B cell (primary cell): Measurements from ENCODE around the gene COX17. TPM values are rescaled to one million over a fixed set of nuclear protein-coding genes. Genes with fewer than 3 reads are reported as not detected.

Experiments
- ATAC-seq: fragments of 200-7000 bp; cut with Tn5 transposase; one replicate; pipeline ENCODE4 v1.10.0; 2021; ENCODE audit warnings: low read depth, mild to moderate bottlenecking, moderate number of reproducible peaks, moderate library complexity
- CTCF ChIA-PET: fragments of 350-600 bp; sonication (Branson Sonifier 250); formaldehyde crosslinking; loops from one replicate; lab custom pipeline; 2021; ENCODE audit warnings: antibody characterized with exemption, inconsistent platforms; lab: Charles Lee
- POLR2A ChIA-PET: fragments of 350-600 bp; sonication (Branson Sonifier 250); formaldehyde crosslinking; loops from one replicate; lab custom pipeline; 2021; ENCODE audit warnings: antibody characterized with exemption; lab: Charles Lee
- DNase-seq: peaks from one replicate; pipeline ENCODE4 v3.0.0; 2013
- H2AFZ ChIP-seq: 2 replicates; pipeline ENCODE4 v1.6.1; 2012; ENCODE audit warnings: mild to moderate bottlenecking, low read depth, low read length; ENCODE audit not compliant: insufficient read depth, poor library complexity, severe bottlenecking
- H3K27ac ChIP-seq, 2 donors: 1 replicate in 1 of 2; 2 replicates in 1 of 2; pipeline ENCODE4 v1.5.1; 2012 to 2013; ENCODE audit warnings: low read length in 2 of 2, mild to moderate bottlenecking in 2 of 2, moderate library complexity in 1 of 2
- H3K27me3 ChIP-seq, 4 experiments: fragments of 200-600 bp in 1 of 4; sonication (generic) in 1 of 4; replicated peaks in 1 of 4; 1 replicate in 2 of 4; 2 replicates in 2 of 4; pipeline versions ENCODE4 v1.6.1 to v1.7.0; 2013 to 2016; ENCODE audit warnings: low read length in 3 of 4, mild to moderate bottlenecking in 2 of 4, mixed read lengths in 1 of 4, moderate library complexity in 1 of 4; ENCODE audit not compliant: insufficient read depth in 4 of 4, control insufficient read depth in 3 of 4; ENCODE audit errors: control extremely low read depth in 1 of 4
- H3K36me3 ChIP-seq, 2 experiments: replicated peaks in 1 of 2; 1 replicate in 1 of 2; 2 replicates in 1 of 2; pipeline versions ENCODE4 v1.6.1 to v1.7.1; 2013; ENCODE audit warnings: low read length in 1 of 2; ENCODE audit not compliant: insufficient read depth in 2 of 2, control insufficient read depth in 1 of 2; ENCODE audit errors: control extremely low read depth in 1 of 2, extremely low read depth in 1 of 2
- H3K4me1 ChIP-seq, 2 donors: fragments of 200-600 bp in 1 of 2; sonication (generic) in 1 of 2; 1 replicate in 1 of 2; 2 replicates in 1 of 2; pipeline versions ENCODE4 v1.5.1 to v1.6.1; 2013 to 2017; ENCODE audit warnings: low read length in 2 of 2; ENCODE audit not compliant: control insufficient read depth in 2 of 2, insufficient read depth in 2 of 2
- H3K4me2 ChIP-seq: replicated peaks from 2 replicates; pipeline ENCODE3; 2012; ENCODE audit warnings: mild to moderate bottlenecking, low read depth, low read length; ENCODE audit not compliant: poor library complexity, severe bottlenecking
- H3K4me3 ChIP-seq, 5 experiments: fragments of 200-600 bp in 1 of 5; sonication (generic) in 1 of 5; 1 replicate in 3 of 5; 2 replicates in 2 of 5; pipeline versions ENCODE4 v1.5.1 to v1.7.0; 2011 to 2016; ENCODE audit warnings: low read length in 4 of 5, mild to moderate bottlenecking in 4 of 5, low read depth in 2 of 5, control low read depth in 1 of 5, moderate library complexity in 1 of 5; ENCODE audit not compliant: insufficient read depth in 1 of 5; ENCODE audit errors: control extremely low read depth in 1 of 5, extremely low read depth in 1 of 5
- H3K79me2 ChIP-seq: fragments of 200-600 bp; sonication (generic); one replicate; pipeline ENCODE4 v1.6.0; 2016; ENCODE audit warnings: low read length; ENCODE audit not compliant: control insufficient read depth, insufficient read depth
- H3K9ac ChIP-seq: fragments of 200-600 bp; sonication (generic); 2 replicates; pipeline ENCODE4 v1.6.1; 2017; ENCODE audit warnings: mild to moderate bottlenecking, low read length, moderate library complexity
- H3K9me3 ChIP-seq, 3 donors: one replicate each; pipeline versions ENCODE4 v1.6.1 to v1.7.1; 2013; ENCODE audit warnings: low read length in 2 of 3; ENCODE audit not compliant: control insufficient read depth in 2 of 3, insufficient read depth in 1 of 3; ENCODE audit errors: control extremely low read depth in 1 of 3
- H4K20me1 ChIP-seq: 2 replicates; pipeline ENCODE4 v1.6.0; 2012; ENCODE audit warnings: mild to moderate bottlenecking, low read length; ENCODE audit not compliant: insufficient read depth, control insufficient read depth, poor library complexity, severe bottlenecking
- H3K27ac Mint-ChIP-seq: one replicate; pipeline ENCODE4 v1.8.0; 2021; ENCODE audit warnings: mixed read lengths
- H3K27me3 Mint-ChIP-seq: one replicate; pipeline ENCODE4 v1.8.0; 2021; ENCODE audit warnings: mixed read lengths
- H3K4me1 Mint-ChIP-seq: one replicate; pipeline ENCODE4 v1.8.0; 2021; ENCODE audit warnings: mixed read lengths
- H3K4me3 Mint-ChIP-seq: one replicate; pipeline ENCODE4 v1.8.0; 2021; ENCODE audit warnings: mixed read lengths
- H3K9me3 Mint-ChIP-seq: one replicate; pipeline ENCODE4 v1.8.0; 2022; ENCODE audit warnings: mixed read lengths; ENCODE audit not compliant: insufficient read depth
- CTCF ChIP-seq: fragments of 200-600 bp; IDR thresholded peaks from one replicate; pipeline ENCODE4 v1.8.0; 2022; ENCODE audit warnings: antibody characterized with exemption, mild to moderate bottlenecking
- EZH2 ChIP-seq: IDR thresholded peaks from 2 replicates; pipeline ENCODE4 v1.6.1; 2012; ENCODE audit warnings: borderline replicate concordance, low read depth, mild to moderate bottlenecking, moderate library complexity, low read length; ENCODE audit not compliant: insufficient read depth, poor library complexity, severe bottlenecking
- WGBS: methylation state at CpG from one replicate; pipeline ENCODE4 v1.1.5; 2013; ENCODE audit warnings: missing lambda C conversion rate; ENCODE audit not compliant: insufficient coverage; 5-methylcytosine and 5-hydroxymethylcytosine counted together
- intact Hi-C: fragments of 100-400 bp; cut with micrococcal nuclease; formaldehyde crosslinking; loops from one replicate; pipeline ENCODE4 v1.10.0; 2022
- polyA plus RNA-seq: library from polyadenylated mRNA; depleted of rRNA; stranded (reverse); fragments of >200 nt; gene quantifications from 2 replicates; pipeline ENCODE4 v1.2.3, GENCODE V29; 2012
- total RNA-seq, 2 donors: library from RNA; stranded (reverse); fragments of 120-200 nt in 1 of 2; gene quantifications; 1 replicate in 1 of 2; 2 replicates in 1 of 2; pipeline versions ENCODE4 v1.2.3 to v1.2.4, GENCODE V29; 2013 to 2022

The COX17 gene
- total and polyA plus RNA-seq, 2 donors (not counting 1 experiment from before 2014, with no cell fraction given): 20.0 to 47.8 TPM

GRCh38 chr3:119624002-119624720 lies 53.0 kb downstream of the COX17 start:
- Histone ChIP-seq H3K79me2 (no peaks in the 10 kb centered on the region), H3K4me1 (peaks cover 26 to 28% of the 10 kb centered on the region in 2 donors), H4K20me1 (no peaks in the 10 kb centered on the region), H3K27me3 (no peaks in the 10 kb centered on the region), H3K36me3 (no peaks in the 10 kb centered on the region), H3K4me3 (no peak overlapping the region), H3K4me2 (no peak overlapping the region), H3K27ac (no peak overlapping the region), H2AFZ (no peak overlapping the region), H3K9ac (no peak overlapping the region), H3K9me3 (no peaks in the 10 kb centered on the region)
- Mint-ChIP-seq H3K27me3 (no peaks in the 10 kb centered on the region), H3K4me1 (peaks cover 36% of the 10 kb centered on the region), H3K27ac (no peak overlapping the region), H3K9me3 (no peaks in the 10 kb centered on the region), H3K4me3 (no peak overlapping the region)
- ChIA-PET CTCF (interaction anchor here (2.0 kb wide), 1 partner anchor 57 kb away, joined by 5 read pairs; no protein-coding TSS in a partner anchor), POLR2A (no interaction called here)
- intact Hi-C loops: no loop called here
- TF ChIP-seq CTCF (no peak), EZH2 (no peak)
- WGBS: 86% methylated on average over 5 of the region's 9 CpGs
- no peak for ATAC-seq
- no peak for DNase-seq

- H3K9ac ChIP-seq: no peak overlapping the region
- no peaks in the 10 kb centered on the region for H4K20me1 ChIP-seq
- H2AFZ ChIP-seq: no peak overlapping the region
- Mint-ChIP-seq H3K27me3 (no peaks in the 10 kb centered on the region), H3K4me3 (no peak overlapping the region), H3K9me3 (no peaks in the 10 kb centered on the region), H3K27ac (no peak overlapping the region), H3K4me1 (peaks cover 10% of the 10 kb centered on the region)
- POLR2A ChIA-PET: interaction anchor here (0.9 kb wide), 1 partner anchor 18 kb away, joined by 16 read pairs; no protein-coding TSS in a partner anchor
- no peaks in the 10 kb centered on the region for H3K79me2 ChIP-seq
- ATAC-seq: no peak
- no peaks in the 10 kb centered on the region for H3K36me3 ChIP-seq
- intact Hi-C loops: no loop called here
- no peaks in the 10 kb centered on the region for H3K9me3 ChIP-seq
- H3K27ac ChIP-seq: no peak overlapping the region
- no peak overlapping the region for H3K4me2 ChIP-seq
- CTCF ChIA-PET: no interaction called here
- no peaks in the 10 kb centered on the region for H3K27me3 ChIP-seq
- no peak for DNase-seq
- WGBS: 100% methylated on average over 5 of the region's 5 CpGs
- H3K4me1 ChIP-seq: no peaks in the 10 kb centered on the region
- TF ChIP-seq EZH2: no peak
- TF ChIP-seq CTCF: no peak
- H3K4me3 ChIP-seq: no peak overlapping the region
These were observed 56.3 kb downstream of the COX17 start for GRCh38 chr3:119620899-119621298.
